Lower leg skin (tissue), 4 donors: ENCODE results near the gene GRM5. TPM values are rescaled to one million over a fixed set of nuclear protein-coding genes. Genes with fewer than 3 reads are reported as not detected.

ENCODE experiments used
- DNase-seq, 2 donors: peaks; one replicate each; pipeline ENCODE4 v3.0.0-alpha.2; 2019; ENCODE audit warnings: low spot score in 2 of 2
- H3K4me3 ChIP-seq: fragments of 200-600 bp; sonication (generic); 2 replicates; pipeline ENCODE4 v1.5.1; 2017; ENCODE audit warnings: mild to moderate bottlenecking, low read depth; ENCODE audit not compliant: poor library complexity, severe bottlenecking
- POLR2A ChIP-seq, 2 donors: fragments of 450-650 bp; IDR thresholded peaks; one replicate each; pipeline ENCODE4 v1.6.1; 2016 to 2017; ENCODE audit warnings: antibody characterized with exemption in 2 of 2, mild to moderate bottlenecking in 1 of 2, moderate library complexity in 1 of 2
- WGBS, 2 donors: methylation state at CpG; one replicate each; pipeline ENCODE4 v1.1.5; 2018; 5-methylcytosine and 5-hydroxymethylcytosine counted together
- intact Hi-C: fragments of 100-400 bp; cut with DNase I; formaldehyde crosslinking; loops from one replicate; pipeline ENCODE4 v1.15.0; 2023; ENCODE audit warnings: low total_unique reads
- total RNA-seq, 4 donors: library from RNA; depleted of rRNA; stranded (reverse); fragments of >200 nt; gene quantifications; one replicate each; pipeline ENCODE4 v1.1.0, GENCODE V29; 2016
- TF ChIP-seq, protein P1 (sequence below), 3 donors: fragments of 450-650 bp; IDR thresholded peaks; one replicate each; pipeline ENCODE4 v1.5.1; 2016; ENCODE audit warnings: antibody characterized with exemption in 3 of 3, mild to moderate bottlenecking in 3 of 3, moderate library complexity in 2 of 3

The GRM5 gene
- total RNA-seq, 4 donors from 2014 or later: not detected

DNA sequence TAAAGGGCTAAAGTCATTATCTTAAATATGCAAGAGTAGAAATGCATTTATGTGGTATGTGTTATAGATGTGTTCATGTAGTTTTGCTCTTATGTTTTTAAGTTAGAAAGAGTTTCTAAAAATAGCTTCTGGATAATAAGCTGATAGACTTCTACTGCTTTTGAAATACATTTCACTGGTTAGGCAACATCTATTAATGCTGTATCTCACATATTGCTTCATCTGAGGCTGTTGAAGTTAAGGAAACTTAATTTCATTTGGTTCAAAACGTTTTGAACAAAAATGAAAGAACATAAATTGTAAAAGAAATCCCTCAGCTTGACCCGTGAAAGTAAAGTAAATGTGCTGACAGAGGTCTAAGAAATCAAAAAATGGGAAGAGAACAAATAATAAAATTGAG, 564.2 kb downstream of the GRM5 start:
- TF ChIP-seq POLR2A (IDR thresholded peaks at IDR 0.05): no peak
- TF ChIP-seq, protein P1, sequence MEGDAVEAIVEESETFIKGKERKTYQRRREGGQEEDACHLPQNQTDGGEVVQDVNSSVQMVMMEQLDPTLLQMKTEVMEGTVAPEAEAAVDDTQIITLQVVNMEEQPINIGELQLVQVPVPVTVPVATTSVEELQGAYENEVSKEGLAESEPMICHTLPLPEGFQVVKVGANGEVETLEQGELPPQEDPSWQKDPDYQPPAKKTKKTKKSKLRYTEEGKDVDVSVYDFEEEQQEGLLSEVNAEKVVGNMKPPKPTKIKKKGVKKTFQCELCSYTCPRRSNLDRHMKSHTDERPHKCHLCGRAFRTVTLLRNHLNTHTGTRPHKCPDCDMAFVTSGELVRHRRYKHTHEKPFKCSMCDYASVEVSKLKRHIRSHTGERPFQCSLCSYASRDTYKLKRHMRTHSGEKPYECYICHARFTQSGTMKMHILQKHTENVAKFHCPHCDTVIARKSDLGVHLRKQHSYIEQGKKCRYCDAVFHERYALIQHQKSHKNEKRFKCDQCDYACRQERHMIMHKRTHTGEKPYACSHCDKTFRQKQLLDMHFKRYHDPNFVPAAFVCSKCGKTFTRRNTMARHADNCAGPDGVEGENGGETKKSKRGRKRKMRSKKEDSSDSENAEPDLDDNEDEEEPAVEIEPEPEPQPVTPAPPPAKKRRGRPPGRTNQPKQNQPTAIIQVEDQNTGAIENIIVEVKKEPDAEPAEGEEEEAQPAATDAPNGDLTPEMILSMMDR (IDR thresholded peaks at IDR 0.05): no peak
- intact Hi-C loops: no loop called here
- DNase-seq: no peak
- WGBS, 2 donors: 55 to 62% methylated on average over 2 of the region's 2 CpGs
- no peak overlapping the region for H3K4me3 ChIP-seq

DNA sequence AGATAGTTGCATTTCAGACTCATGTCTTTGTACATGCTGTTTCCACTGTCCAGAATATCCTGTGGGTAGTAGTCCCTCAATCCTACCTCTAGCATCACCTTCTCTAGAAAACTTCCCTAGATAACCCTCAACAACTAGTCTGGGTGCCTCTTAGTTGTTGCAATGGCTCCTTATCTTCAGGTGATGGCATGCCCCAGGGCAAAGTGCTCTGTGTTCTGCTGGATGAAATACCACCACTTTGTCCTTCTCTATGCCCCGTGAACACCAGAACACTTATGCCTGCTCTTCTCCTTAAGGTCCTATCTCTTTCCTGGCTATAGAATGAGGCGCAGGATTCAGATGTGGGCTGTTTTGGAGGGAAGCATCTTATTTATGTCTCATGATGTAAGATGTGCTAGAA, 569.9 kb downstream of the GRM5 start:
- WGBS, 2 donors: 87 to 92% methylated on average over 2 of the region's 2 CpGs
- intact Hi-C loops: no loop called here
- DNase-seq: no peak
- TF ChIP-seq, protein P1 (IDR thresholded peaks at IDR 0.05): no peak
- TF ChIP-seq POLR2A (IDR thresholded peaks at IDR 0.05): no peak
- no peak overlapping the region for H3K4me3 ChIP-seq

DNA sequence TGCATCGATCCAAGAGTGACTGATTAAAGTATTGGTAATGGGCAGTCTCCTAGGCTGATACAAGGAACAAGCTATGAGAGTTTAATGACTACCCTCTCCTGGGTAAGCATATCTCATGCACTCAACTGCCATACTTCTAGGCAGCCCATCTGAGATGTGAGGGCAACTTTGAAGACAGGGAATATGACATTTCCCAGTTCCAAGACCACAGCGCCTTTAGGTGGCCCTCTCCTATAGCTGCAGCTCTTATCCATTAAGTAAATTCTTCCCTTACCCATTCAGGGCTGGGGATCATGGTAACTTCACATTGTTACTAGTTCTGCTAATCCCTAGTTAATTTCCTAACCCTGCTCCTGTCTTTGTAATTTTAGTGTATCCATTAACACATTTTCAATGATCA, 570.9 kb downstream of the GRM5 start:
- TF ChIP-seq POLR2A (IDR thresholded peaks at IDR 0.05): no peak
- TF ChIP-seq, protein P1 (IDR thresholded peaks at IDR 0.05): no peak
- DNase-seq: no peak
- intact Hi-C loops: no loop called here
- no peak overlapping the region for H3K4me3 ChIP-seq
- 97 to 99% methylated on average over 2 of the region's 2 CpGs for whole genome bisulfite sequencing, 2 donors

DNA sequence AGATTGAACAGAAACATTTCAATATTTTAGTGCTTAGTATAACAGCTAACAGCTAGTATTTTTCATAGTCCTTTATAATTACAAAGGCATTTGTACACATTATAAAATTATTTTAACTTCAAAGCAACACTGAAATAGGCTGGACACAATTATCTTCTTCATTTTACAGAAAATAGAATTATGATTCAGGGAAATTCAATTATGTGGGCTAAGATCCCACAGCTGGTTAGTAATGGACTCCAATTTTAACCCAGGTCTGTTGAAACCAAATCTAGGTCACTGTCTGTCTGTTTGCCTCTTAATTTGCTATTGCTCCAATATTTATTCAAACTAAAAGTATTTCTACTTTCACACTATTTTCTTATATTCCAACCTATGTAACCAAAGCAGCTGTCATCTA, 574.1 kb downstream of the GRM5 start:
- intact Hi-C loops: no loop called here
- no peak for DNase-seq
- TF ChIP-seq, protein P1 (IDR thresholded peaks at IDR 0.05): no peak
- no peak for TF ChIP-seq POLR2A (IDR thresholded peaks at IDR 0.05)
- H3K4me3 ChIP-seq: no peak overlapping the region

DNA sequence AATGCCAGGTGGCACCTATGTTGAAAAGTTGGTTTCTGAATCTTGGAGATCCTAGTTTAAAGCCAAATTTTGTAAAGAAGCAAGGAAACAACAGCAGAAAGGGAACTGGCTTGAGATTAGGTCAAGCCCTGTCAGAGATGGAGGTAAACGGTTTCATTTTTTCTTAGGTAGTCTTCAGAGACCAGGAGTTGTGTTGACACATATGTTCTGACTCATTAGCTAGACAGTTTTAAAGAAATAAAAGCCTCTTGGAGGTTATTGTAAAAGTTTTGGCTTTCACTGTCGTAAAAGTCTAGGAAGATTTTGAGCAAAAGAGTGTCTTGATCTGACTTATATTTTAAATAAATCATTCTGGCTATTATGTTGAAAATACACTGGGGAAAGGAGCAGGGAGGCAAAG, 576.8 kb downstream of the GRM5 start:
- H3K4me3 ChIP-seq: no peak overlapping the region
- DNase-seq: no peak
- 76 to 84% methylated on average over 2 of the region's 2 CpGs for WGBS, 2 donors
- no peak for TF ChIP-seq POLR2A (IDR thresholded peaks at IDR 0.05)
- TF ChIP-seq, protein P1 (IDR thresholded peaks at IDR 0.05): no peak
- intact Hi-C loops: no loop called here

DNA sequence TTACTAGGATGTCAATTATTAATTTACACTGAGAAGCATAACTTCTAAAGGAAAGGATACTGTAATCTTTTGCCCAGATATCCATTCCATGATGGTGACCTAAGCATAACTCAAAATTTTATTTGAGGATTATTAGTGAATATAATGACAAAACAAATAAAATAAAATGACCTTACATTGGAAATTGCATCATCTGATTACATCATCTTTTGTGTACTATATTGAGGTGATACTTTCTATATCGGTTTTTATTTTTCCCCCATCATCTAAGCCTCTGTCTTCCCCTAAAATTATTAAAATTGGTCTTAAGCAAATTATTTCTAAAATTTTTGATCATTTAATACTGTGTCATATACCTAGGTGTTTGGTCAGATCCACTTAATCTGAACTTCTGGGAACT, 578.1 kb downstream of the GRM5 start:
- TF ChIP-seq POLR2A (IDR thresholded peaks at IDR 0.05): no peak
- TF ChIP-seq, protein P1 (IDR thresholded peaks at IDR 0.05): no peak
- 92 to 95% methylated on average over 1 of the region's 1 CpG for WGBS, 2 donors
- H3K4me3 ChIP-seq: no peak overlapping the region
- intact Hi-C loops: no loop called here
- no peak for DNase-seq
